Suprapubic skin (tissue), 4 donors: Measurements from ENCODE around the gene DOC2A.

Experiments used
- EP300 ChIP-seq: sonication (generic); formaldehyde crosslinking; IDR thresholded peaks from one replicate; pipeline ENCODE4 v1.6.1; 2017; ENCODE audit warnings: antibody characterized with exemption
- POLR2A ChIP-seq, 2 donors: fragments of 450-650 bp; IDR thresholded peaks; one replicate each; pipeline ENCODE4 v1.6.1; 2017; ENCODE audit warnings: antibody characterized with exemption in 2 of 2, mild to moderate bottlenecking in 2 of 2, moderate library complexity in 2 of 2
- POLR2AphosphoS5 ChIP-seq, 3 donors: sonication (generic); formaldehyde crosslinking; IDR thresholded peaks; one replicate each; pipeline ENCODE4 v1.6.1; 2017; ENCODE audit warnings: antibody characterized with exemption in 3 of 3
- TF ChIP-seq, protein P1 (sequence below), 2 donors: fragments of 200-600 bp in 1 of 2; fragments of 450-650 bp in 1 of 2; sonication (generic) in 1 of 2; IDR thresholded peaks; one replicate each; pipeline ENCODE4 v1.5.1; 2016 to 2019; ENCODE audit warnings: antibody characterized with exemption in 2 of 2, mild to moderate bottlenecking in 1 of 2, moderate library complexity in 1 of 2

DNA sequence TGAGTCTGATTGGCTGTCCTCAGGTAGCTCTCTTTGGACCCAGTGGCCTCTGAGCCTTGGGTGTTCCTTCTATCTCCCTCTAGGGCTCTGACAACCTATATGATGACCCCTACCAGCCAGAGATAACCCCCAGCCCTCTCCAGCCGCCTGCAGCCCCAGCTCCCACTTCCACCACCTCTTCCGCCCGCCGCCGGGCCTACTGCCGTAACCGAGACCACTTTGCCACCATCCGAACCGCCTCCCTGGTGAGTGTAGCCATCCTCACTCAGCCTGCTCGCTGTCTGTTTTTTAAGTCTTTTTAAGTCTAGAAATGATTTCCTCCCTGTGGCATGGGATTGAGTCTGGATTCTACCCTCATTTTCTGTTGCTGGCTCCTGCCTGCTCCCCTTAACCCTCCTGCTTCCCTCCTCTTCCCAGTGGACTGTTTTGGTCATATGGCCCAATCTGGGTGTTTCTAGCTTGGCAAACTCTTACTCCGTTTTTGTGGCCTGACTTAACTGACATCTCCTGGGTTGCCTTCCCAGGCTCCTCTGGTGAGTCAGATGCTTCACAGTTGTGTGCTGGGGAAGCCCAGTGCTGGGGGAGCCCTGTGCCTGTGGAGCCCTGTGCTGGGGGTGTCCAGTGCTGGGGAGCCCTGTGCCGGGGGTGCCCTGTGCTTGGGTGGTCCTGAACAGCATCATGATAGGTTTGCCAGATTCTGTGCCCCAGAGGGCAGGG, 27.2 kb downstream of the DOC2A start:
- TF ChIP-seq POLR2A (IDR thresholded peaks at IDR 0.05), result no peak
- TF ChIP-seq, protein P1, sequence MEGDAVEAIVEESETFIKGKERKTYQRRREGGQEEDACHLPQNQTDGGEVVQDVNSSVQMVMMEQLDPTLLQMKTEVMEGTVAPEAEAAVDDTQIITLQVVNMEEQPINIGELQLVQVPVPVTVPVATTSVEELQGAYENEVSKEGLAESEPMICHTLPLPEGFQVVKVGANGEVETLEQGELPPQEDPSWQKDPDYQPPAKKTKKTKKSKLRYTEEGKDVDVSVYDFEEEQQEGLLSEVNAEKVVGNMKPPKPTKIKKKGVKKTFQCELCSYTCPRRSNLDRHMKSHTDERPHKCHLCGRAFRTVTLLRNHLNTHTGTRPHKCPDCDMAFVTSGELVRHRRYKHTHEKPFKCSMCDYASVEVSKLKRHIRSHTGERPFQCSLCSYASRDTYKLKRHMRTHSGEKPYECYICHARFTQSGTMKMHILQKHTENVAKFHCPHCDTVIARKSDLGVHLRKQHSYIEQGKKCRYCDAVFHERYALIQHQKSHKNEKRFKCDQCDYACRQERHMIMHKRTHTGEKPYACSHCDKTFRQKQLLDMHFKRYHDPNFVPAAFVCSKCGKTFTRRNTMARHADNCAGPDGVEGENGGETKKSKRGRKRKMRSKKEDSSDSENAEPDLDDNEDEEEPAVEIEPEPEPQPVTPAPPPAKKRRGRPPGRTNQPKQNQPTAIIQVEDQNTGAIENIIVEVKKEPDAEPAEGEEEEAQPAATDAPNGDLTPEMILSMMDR (IDR thresholded peaks at IDR 0.05), result no peak
- no peak for TF ChIP-seq EP300
- no peak for TF ChIP-seq POLR2AphosphoS5 (IDR thresholded peaks at IDR 0.05)
